ENCODE results near the gene KCNK2. TPM values are rescaled to one million over a fixed set of nuclear protein-coding genes. Genes with fewer than 3 reads are reported as not detected.
A peak's percentile ranks its signal among the peaks of the same experiment; 100 is the strongest.

KCNK2 gene
- total and polyA plus RNA-seq, 2 of the 4 experiments (the other 2 are of a cell fraction), result 45.9 to 86.9 TPM

- H2BK120ac ChIP-seq (ENCODE audit: low read depth, low read length), result no peak overlapping the region
- H3K79me1 ChIP-seq (ENCODE audit: low read depth in 1 of 2, low read length in 2 of 2), result peaks cover 3 to 6% of the 10 kb centered on the region in 2 experiments; a peak in 1 of 4 replicates
- H4K5ac ChIP-seq (ENCODE audit: low read depth, low read length), result no peak overlapping the region
- H3K4me2 ChIP-seq (ENCODE audit: low read depth, low read length), result no peak overlapping the region
- H2AFZ ChIP-seq (replicated peaks; ENCODE audit: low read length, poor library complexity), result no peak overlapping the region
- H2AK5ac ChIP-seq (ENCODE audit: low read depth, low read length), result no peak overlapping the region
- POLR2A ChIA-PET (ENCODE audit: unreplicated experiment), result no interaction called here
- WGBS, 2 experiments (ENCODE audit: extremely low coverage in 2 of 2, insufficient read length in 1 of 2), result no CpG with 5 or more reads among the region's 2 CpGs
- H2AK9ac ChIP-seq (replicated peaks; ENCODE audit: low read depth, low read length, poor library complexity), result no peak overlapping the region
- peaks cover 4% of the 10 kb centered on the region; the same call in 1 of the 2 replicates for H3K27me3 ChIP-seq (ENCODE audit: control insufficient read depth, insufficient read depth, low read length)
- no peak overlapping the region for H4K91ac ChIP-seq (ENCODE audit: insufficient read depth, low read depth, low read length)
- ATAC-seq (ENCODE audit: low read depth), result no peak
- H3K36me3 ChIP-seq (ENCODE audit: control insufficient read depth, insufficient read depth, low read length), result no peaks in the 10 kb centered on the region
- no peak overlapping the region for H3K23ac ChIP-seq (ENCODE audit: low read depth, low read length)
- no peak overlapping the region for H2BK15ac ChIP-seq (ENCODE audit: low read depth, low read length)
- DNase-seq, result peak; percentile 35
- no peaks in the 10 kb centered on the region; the same call in 1 of the 2 replicates for H3K9me1 ChIP-seq (ENCODE audit: insufficient read depth, low read length)
- no peak overlapping the region for H3K27ac ChIP-seq (ENCODE audit: insufficient read depth, low read length)
- H4K8ac ChIP-seq (ENCODE audit: low read depth in 2 of 2, low read length in 2 of 2), result no peak overlapping the region
- CTCF ChIA-PET, result no interaction called here
- intact Hi-C loops (cut with micrococcal nuclease), result no loop called here
- peaks cover 2% of the 10 kb centered on the region; the same call in 1 of the 2 replicates for H3K4me1 ChIP-seq (ENCODE audit: control insufficient read depth, insufficient read depth, low read length)
- no peaks in the 10 kb centered on the region for H4K20me1 ChIP-seq (ENCODE audit: insufficient read depth, low read length)
- no peak overlapping the region for H2BK20ac ChIP-seq (ENCODE audit: low read depth, low read length)
- H3K4ac ChIP-seq (ENCODE audit: low read depth, low read length), result no peak overlapping the region
- no peak overlapping the region for H3K4me3 ChIP-seq (ENCODE audit: insufficient read depth, low read depth, low read length)
- TF ChIP-seq ELK1 (IDR thresholded peaks at IDR 0.05; ENCODE audit: borderline replicate concordance, low read depth, low read length) (no peak), RCOR1 (IDR thresholded peaks at IDR 0.05; ENCODE audit: insufficient replicate concordance, low read length) (no peak), NFE2L2 (IDR thresholded peaks at IDR 0.05; ENCODE audit: low read depth, low read length) (no peak), USF2 (IDR thresholded peaks at IDR 0.05; ENCODE audit: low read depth, low read length) (no peak), SMC3 (IDR thresholded peaks at IDR 0.05; ENCODE audit: low read depth, low read length) (no peak), MXI1 (IDR thresholded peaks at IDR 0.05; ENCODE audit: borderline replicate concordance, low read depth, low read length) (no peak), RAD21 (IDR thresholded peaks at IDR 0.05; ENCODE audit: low read length) (no peak), CHD1 (IDR thresholded peaks at IDR 0.05; ENCODE audit: low read depth, low read length) (no peak), CEBPB (IDR thresholded peaks at IDR 0.05; ENCODE audit: low read depth, low read length) (no peak), CTCF (conservative IDR thresholded peaks at IDR 0.05; ENCODE audit: low read depth, low read length) (no peak), MAZ (IDR thresholded peaks at IDR 0.05; ENCODE audit: borderline replicate concordance, low read depth, low read length) (no peak), POLR2A (IDR thresholded peaks at IDR 0.05; ENCODE audit: low read depth, low read length) (no peak), BHLHE40 (IDR thresholded peaks at IDR 0.05; ENCODE audit: low read depth, low read length) (no peak), RFX5 (IDR thresholded peaks at IDR 0.05; ENCODE audit: low read depth, low read length) (no peak), FOS (IDR thresholded peaks at IDR 0.05; ENCODE audit: low read depth, low read length) (no peak), MAFK (IDR thresholded peaks at IDR 0.05; ENCODE audit: low read depth, low read length) (no peak)
- dilution Hi-C loops (cut with HindIII; ENCODE audit: low sequenced_read_pairs, unreplicated experiment), result no loop called here
- H3K9ac ChIP-seq (ENCODE audit: low read depth, low read length), result no peak overlapping the region
- no peak overlapping the region for H3K18ac ChIP-seq (ENCODE audit: low read depth, low read length)
- H3K56ac ChIP-seq (ENCODE audit: extremely low read depth, insufficient read depth, low read length), result no peak overlapping the region
- BruUV-seq (replicated peaks), result no TSS peak
- H3K14ac ChIP-seq (replicated peaks; ENCODE audit: low read depth, low read length), result no peak overlapping the region
- in situ Hi-C loops (cut with MboI; ENCODE audit: low sequenced_read_pairs), result no loop called here
- H2BK5ac ChIP-seq (ENCODE audit: low read depth, low read length, poor library complexity, severe bottlenecking), result no peak overlapping the region
- H3K9me3 ChIP-seq (ENCODE audit: control insufficient read depth, insufficient read depth, low read length), result no peaks in the 10 kb centered on the region
These were observed 3.1 kb upstream of the KCNK2 start for GRCh38 chr1:215079456-215079855.
